Measurements from ENCODE around the gene C1QTNF1. TPM values are rescaled to one million over a fixed set of nuclear protein-coding genes. Genes with fewer than 3 reads are reported as not detected.

The C1QTNF1 gene
- total and polyA plus RNA-seq, 2 donors (not counting 3 experiments of a cell fraction or from before 2014, with no cell fraction given), result 2.5 to 4.0 TPM

GRCh38 chr17:79095345-79096055, 71.5 kb downstream of the C1QTNF1 start:
- no peak for DNase-seq (ENCODE audit: low read depth, low spot score)
- TF ChIP-seq POLR2AphosphoS5 (IDR thresholded peaks at IDR 0.05; ENCODE audit: insufficient read depth, low read depth, low read length) (no peak), CTCF (IDR thresholded peaks at IDR 0.05; ENCODE audit: extremely low read depth in 1 of 2, insufficient read depth in 1 of 2, low read depth in 1 of 2, low read length in 2 of 2) (no peak), GATA2 (IDR thresholded peaks at IDR 0.05; ENCODE audit: insufficient read depth, insufficient read length, low read depth, low read length) (no peak), EZH2 (IDR thresholded peaks at IDR 0.05; ENCODE audit: borderline replicate concordance, low read depth, low read length, severe bottlenecking) (no peak), MAX (IDR thresholded peaks at IDR 0.05; ENCODE audit: insufficient read depth, insufficient read length) (no peak), POLR2A (IDR thresholded peaks at IDR 0.05; ENCODE audit: low read depth, low read length) (no peak), JUN (IDR thresholded peaks at IDR 0.05; ENCODE audit: borderline replicate concordance, insufficient read depth, insufficient read length, low read depth) (no peak), FOS (IDR thresholded peaks at IDR 0.05; ENCODE audit: borderline replicate concordance, insufficient read depth, low read length) (no peak), MYC (IDR thresholded peaks at IDR 0.05; ENCODE audit: low read depth, low read length) (no peak)
- Histone ChIP-seq H3K79me2 (ENCODE audit: control insufficient read depth, insufficient read depth, low read length) (no peaks in the 10 kb centered on the region), H3K9me1 (replicated peaks; ENCODE audit: control insufficient read depth, extremely low read depth, insufficient read depth, low read length) (no peaks in the 10 kb centered on the region), H3K4me1 (ENCODE audit: control insufficient read depth, extremely low read depth, insufficient read depth, low read length) (no peaks in the 10 kb centered on the region), H4K20me1 (replicated peaks; ENCODE audit: control insufficient read depth, extremely low read depth, insufficient read depth, low read length) (no peaks in the 10 kb centered on the region), H3K27me3 (ENCODE audit: control insufficient read depth in 2 of 2, insufficient read depth in 2 of 2, low read length in 2 of 2) (peaks cover 9 to 10% of the 10 kb centered on the region in 2 experiments), H3K27ac (ENCODE audit: insufficient read depth, low read depth, low read length) (no peak overlapping the region), H2AFZ (ENCODE audit: low read depth, low read length) (no peak overlapping the region), H3K9me3 (replicated peaks; ENCODE audit: control insufficient read depth, insufficient read depth, low read length) (no peaks in the 10 kb centered on the region), H3K9ac (replicated peaks; ENCODE audit: extremely low read depth, insufficient read depth, low read length) (no peak overlapping the region), H3K36me3 (ENCODE audit: control insufficient read depth in 2 of 2, extremely low read depth in 1 of 2, insufficient read depth in 2 of 2, low read length in 2 of 2) (no peaks in the 10 kb centered on the region), H3K4me3 (replicated peaks in 1 of 3; ENCODE audit: insufficient read depth in 1 of 3, low read depth in 1 of 3, low read length in 3 of 3) (no peak overlapping the region), H3K4me2 (ENCODE audit: insufficient read depth, low read length) (no peak overlapping the region)
- dilution Hi-C loops (cut with MboI; ENCODE audit: extremely low pct_ligation_motif_present, low sequenced_read_pairs) (no loop called here), intact Hi-C loops (cut with micrococcal nuclease) (no loop called here)
- FAIRE-seq, result no peak
- ChIA-PET POLR2A (no interaction called here), CTCF (interaction anchor here (1.3 to 4.0 kb wide), 4 partner anchors 293 to 613 kb away, joined by 3 to 28 read pairs (median 8); no protein-coding TSS in a partner anchor)
- BruUV-seq (replicated peaks), result no TSS peak
